Neural cell (in vitro differentiated cells): Measurements from ENCODE around the gene XPR1.

Source experiments
- EP300 ChIP-seq: fragments of 450-650 bp; conservative IDR thresholded peaks from 2 replicates; pipeline ENCODE4 v1.6.1; 2014; ENCODE audit warnings: antibody characterized with exemption, mild to moderate bottlenecking, moderate library complexity; ENCODE audit not compliant: poor library complexity, severe bottlenecking
- EZH2 ChIP-seq: fragments of 200-600, 300-800 bp; shearing (Covaris generic), sonication (generic); IDR thresholded peaks from 2 replicates; pipeline ENCODE4 v1.6.1; 2014; ENCODE audit warnings: antibody characterized with exemption, low read length, borderline replicate concordance, mild to moderate bottlenecking; ENCODE audit not compliant: insufficient read depth, poor library complexity, severe bottlenecking
- MXI1 ChIP-seq: fragments of 450-650 bp; conservative IDR thresholded peaks from 2 replicates; pipeline ENCODE4 v1.6.1; 2014; ENCODE audit warnings: antibody characterized with exemption, mild to moderate bottlenecking; ENCODE audit not compliant: poor library complexity, severe bottlenecking
- POLR2AphosphoS5 ChIP-seq: IDR thresholded peaks from 2 replicates; pipeline ENCODE4 v1.6.1; 2012
- SMC3 ChIP-seq: fragments of 450-650 bp; conservative IDR thresholded peaks from 2 replicates; pipeline ENCODE4 v1.6.1; 2014; ENCODE audit warnings: antibody characterized with exemption, mild to moderate bottlenecking, moderate library complexity; ENCODE audit not compliant: poor library complexity
- TAF1 ChIP-seq: IDR thresholded peaks from 2 replicates; pipeline ENCODE4 v1.6.1; 2012; ENCODE audit warnings: low read depth
- TF ChIP-seq, protein P1 (sequence below): fragments of 450-650 bp; IDR thresholded peaks from 2 replicates; pipeline ENCODE4 v1.5.1; 2014; ENCODE audit warnings: antibody characterized with exemption, mild to moderate bottlenecking, moderate library complexity; ENCODE audit not compliant: poor library complexity, severe bottlenecking
- TF ChIP-seq, protein P2 (sequence below): IDR thresholded peaks from 2 replicates; pipeline ENCODE4 v1.6.1; 2012; ENCODE audit warnings: borderline replicate concordance

DNA sequence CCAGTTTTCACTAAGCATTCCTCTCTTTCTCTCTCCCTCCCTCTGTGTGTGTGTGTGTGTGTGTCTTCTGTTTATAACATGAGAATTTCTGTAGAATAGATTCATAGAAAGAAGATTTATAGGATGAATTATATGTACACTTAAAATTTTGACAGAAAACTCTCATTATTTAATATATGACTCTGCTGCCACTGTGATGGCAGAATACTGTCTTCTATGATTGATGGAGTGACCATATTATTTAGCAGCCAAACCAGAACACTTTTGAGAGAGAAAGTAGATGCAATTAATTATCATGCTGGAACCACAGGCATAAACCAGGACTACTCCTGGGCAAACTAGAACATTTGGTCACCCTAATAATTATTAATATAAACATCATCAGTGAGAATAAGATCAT, 34.3 kb upstream of the XPR1 start:
- TF ChIP-seq, protein P1, sequence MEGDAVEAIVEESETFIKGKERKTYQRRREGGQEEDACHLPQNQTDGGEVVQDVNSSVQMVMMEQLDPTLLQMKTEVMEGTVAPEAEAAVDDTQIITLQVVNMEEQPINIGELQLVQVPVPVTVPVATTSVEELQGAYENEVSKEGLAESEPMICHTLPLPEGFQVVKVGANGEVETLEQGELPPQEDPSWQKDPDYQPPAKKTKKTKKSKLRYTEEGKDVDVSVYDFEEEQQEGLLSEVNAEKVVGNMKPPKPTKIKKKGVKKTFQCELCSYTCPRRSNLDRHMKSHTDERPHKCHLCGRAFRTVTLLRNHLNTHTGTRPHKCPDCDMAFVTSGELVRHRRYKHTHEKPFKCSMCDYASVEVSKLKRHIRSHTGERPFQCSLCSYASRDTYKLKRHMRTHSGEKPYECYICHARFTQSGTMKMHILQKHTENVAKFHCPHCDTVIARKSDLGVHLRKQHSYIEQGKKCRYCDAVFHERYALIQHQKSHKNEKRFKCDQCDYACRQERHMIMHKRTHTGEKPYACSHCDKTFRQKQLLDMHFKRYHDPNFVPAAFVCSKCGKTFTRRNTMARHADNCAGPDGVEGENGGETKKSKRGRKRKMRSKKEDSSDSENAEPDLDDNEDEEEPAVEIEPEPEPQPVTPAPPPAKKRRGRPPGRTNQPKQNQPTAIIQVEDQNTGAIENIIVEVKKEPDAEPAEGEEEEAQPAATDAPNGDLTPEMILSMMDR, result no peak
- TF ChIP-seq TAF1 (no peak), EP300 (no peak), EZH2 (no peak), MXI1 (no peak), POLR2AphosphoS5 (no peak), SMC3 (no peak)
- TF ChIP-seq, protein P2, sequence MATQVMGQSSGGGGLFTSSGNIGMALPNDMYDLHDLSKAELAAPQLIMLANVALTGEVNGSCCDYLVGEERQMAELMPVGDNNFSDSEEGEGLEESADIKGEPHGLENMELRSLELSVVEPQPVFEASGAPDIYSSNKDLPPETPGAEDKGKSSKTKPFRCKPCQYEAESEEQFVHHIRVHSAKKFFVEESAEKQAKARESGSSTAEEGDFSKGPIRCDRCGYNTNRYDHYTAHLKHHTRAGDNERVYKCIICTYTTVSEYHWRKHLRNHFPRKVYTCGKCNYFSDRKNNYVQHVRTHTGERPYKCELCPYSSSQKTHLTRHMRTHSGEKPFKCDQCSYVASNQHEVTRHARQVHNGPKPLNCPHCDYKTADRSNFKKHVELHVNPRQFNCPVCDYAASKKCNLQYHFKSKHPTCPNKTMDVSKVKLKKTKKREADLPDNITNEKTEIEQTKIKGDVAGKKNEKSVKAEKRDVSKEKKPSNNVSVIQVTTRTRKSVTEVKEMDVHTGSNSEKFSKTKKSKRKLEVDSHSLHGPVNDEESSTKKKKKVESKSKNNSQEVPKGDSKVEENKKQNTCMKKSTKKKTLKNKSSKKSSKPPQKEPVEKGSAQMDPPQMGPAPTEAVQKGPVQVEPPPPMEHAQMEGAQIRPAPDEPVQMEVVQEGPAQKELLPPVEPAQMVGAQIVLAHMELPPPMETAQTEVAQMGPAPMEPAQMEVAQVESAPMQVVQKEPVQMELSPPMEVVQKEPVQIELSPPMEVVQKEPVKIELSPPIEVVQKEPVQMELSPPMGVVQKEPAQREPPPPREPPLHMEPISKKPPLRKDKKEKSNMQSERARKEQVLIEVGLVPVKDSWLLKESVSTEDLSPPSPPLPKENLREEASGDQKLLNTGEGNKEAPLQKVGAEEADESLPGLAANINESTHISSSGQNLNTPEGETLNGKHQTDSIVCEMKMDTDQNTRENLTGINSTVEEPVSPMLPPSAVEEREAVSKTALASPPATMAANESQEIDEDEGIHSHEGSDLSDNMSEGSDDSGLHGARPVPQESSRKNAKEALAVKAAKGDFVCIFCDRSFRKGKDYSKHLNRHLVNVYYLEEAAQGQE, result no peak
